KMS-11 (cell line): ENCODE results near the gene MARCHF10.

Experiments used
- H2AFZ ChIP-seq: fragments of 200-600 bp; sonication (generic); 2 replicates; pipeline ENCODE4 v1.6.1; 2016; ENCODE audit warnings: antibody characterized with exemption, mixed run types, low read depth
- H3K27ac ChIP-seq: fragments of 200-600 bp; sonication (generic); 2 replicates; pipeline ENCODE4 v1.6.1; 2016; ENCODE audit warnings: mild to moderate bottlenecking, mixed run types
- H3K27me3 ChIP-seq: fragments of 200-600 bp; sonication (generic); 2 replicates; pipeline ENCODE4 v1.6.1; 2017; ENCODE audit warnings: mild to moderate bottlenecking, low read depth, mixed run types, moderate library complexity; ENCODE audit not compliant: insufficient read depth
- H3K36me3 ChIP-seq: fragments of 200-600 bp; sonication (generic); 2 replicates; pipeline ENCODE4 v1.6.1; 2017; ENCODE audit warnings: mild to moderate bottlenecking, mixed run types; ENCODE audit not compliant: insufficient read depth
- H3K4me1 ChIP-seq: fragments of 200-600 bp; sonication (generic); 2 replicates; pipeline ENCODE4 v1.6.1; 2016; ENCODE audit warnings: mild to moderate bottlenecking, low read depth, mixed run types; ENCODE audit not compliant: poor library complexity, severe bottlenecking
- H3K4me2 ChIP-seq: fragments of 200-600 bp; sonication (generic); 2 replicates; pipeline ENCODE4 v1.7.0; 2016; ENCODE audit warnings: mild to moderate bottlenecking, mixed run types
- H3K4me3 ChIP-seq: fragments of 200-600 bp; sonication (generic); IDR thresholded peaks from 2 replicates; pipeline ENCODE4 v1.6.1; 2017; ENCODE audit warnings: low read depth, low read length, mixed read lengths; ENCODE audit not compliant: insufficient read depth
- H3K79me2 ChIP-seq: fragments of 200-600 bp; sonication (generic); 2 replicates; pipeline ENCODE4 v1.6.1; 2016; ENCODE audit warnings: low read depth, mixed run types; ENCODE audit not compliant: insufficient read depth
- H3K9ac ChIP-seq: fragments of 200-600 bp; sonication (generic); 2 replicates; pipeline ENCODE4 v1.6.1; 2016; ENCODE audit warnings: mild to moderate bottlenecking, mixed run types
- H4K20me1 ChIP-seq: fragments of 200-600 bp; sonication (generic); 2 replicates; pipeline ENCODE4 v1.6.1; 2016; ENCODE audit warnings: mild to moderate bottlenecking, mixed run types; ENCODE audit not compliant: insufficient read depth
- TF ChIP-seq, protein P1 (sequence below): fragments of 200-600 bp; sonication (generic); conservative IDR thresholded peaks from 2 replicates; pipeline ENCODE4 v1.6.1; 2017; ENCODE audit warnings: low read depth, mild to moderate bottlenecking, antibody characterized with exemption, low read length, moderate library complexity, mixed read lengths

Gene MARCHF10

GRCh38 chr17:62715882-62716390, 92.2 kb downstream of the MARCHF10 start:
- no peak overlapping the region for H2AFZ ChIP-seq
- H3K79me2 ChIP-seq, result no peaks in the 10 kb centered on the region
- no peak overlapping the region for H3K9ac ChIP-seq
- no peaks in the 10 kb centered on the region for H3K36me3 ChIP-seq
- no peaks in the 10 kb centered on the region for H4K20me1 ChIP-seq
- TF ChIP-seq, protein P1, sequence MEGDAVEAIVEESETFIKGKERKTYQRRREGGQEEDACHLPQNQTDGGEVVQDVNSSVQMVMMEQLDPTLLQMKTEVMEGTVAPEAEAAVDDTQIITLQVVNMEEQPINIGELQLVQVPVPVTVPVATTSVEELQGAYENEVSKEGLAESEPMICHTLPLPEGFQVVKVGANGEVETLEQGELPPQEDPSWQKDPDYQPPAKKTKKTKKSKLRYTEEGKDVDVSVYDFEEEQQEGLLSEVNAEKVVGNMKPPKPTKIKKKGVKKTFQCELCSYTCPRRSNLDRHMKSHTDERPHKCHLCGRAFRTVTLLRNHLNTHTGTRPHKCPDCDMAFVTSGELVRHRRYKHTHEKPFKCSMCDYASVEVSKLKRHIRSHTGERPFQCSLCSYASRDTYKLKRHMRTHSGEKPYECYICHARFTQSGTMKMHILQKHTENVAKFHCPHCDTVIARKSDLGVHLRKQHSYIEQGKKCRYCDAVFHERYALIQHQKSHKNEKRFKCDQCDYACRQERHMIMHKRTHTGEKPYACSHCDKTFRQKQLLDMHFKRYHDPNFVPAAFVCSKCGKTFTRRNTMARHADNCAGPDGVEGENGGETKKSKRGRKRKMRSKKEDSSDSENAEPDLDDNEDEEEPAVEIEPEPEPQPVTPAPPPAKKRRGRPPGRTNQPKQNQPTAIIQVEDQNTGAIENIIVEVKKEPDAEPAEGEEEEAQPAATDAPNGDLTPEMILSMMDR, result no peak
- no peak overlapping the region for H3K4me2 ChIP-seq
- no peak overlapping the region for H3K27ac ChIP-seq
- H3K27me3 ChIP-seq, result peaks cover 3% of the 10 kb centered on the region; the same call in 1 of the 2 replicates
- no peak overlapping the region for H3K4me3 ChIP-seq
- H3K4me1 ChIP-seq, result no peaks in the 10 kb centered on the region

GRCh38 chr17:62714016-62714777, 93.9 kb downstream of the MARCHF10 start:
- H4K20me1 ChIP-seq, result no peaks in the 10 kb centered on the region
- no peaks in the 10 kb centered on the region for H3K79me2 ChIP-seq
- no peak overlapping the region for H3K27ac ChIP-seq
- TF ChIP-seq, protein P1, result no peak
- H2AFZ ChIP-seq, result no peak overlapping the region
- H3K36me3 ChIP-seq, result no peaks in the 10 kb centered on the region
- no peak overlapping the region for H3K4me3 ChIP-seq
- no peak overlapping the region for H3K4me2 ChIP-seq
- no peak overlapping the region for H3K9ac ChIP-seq
- H3K27me3 ChIP-seq, result peaks cover 3% of the 10 kb centered on the region; the same call in 1 of the 2 replicates
- H3K4me1 ChIP-seq, result no peaks in the 10 kb centered on the region

- H2AFZ ChIP-seq, result no peak overlapping the region
- H3K27me3 ChIP-seq, result no peaks in the 10 kb centered on the region; the same call in 1 of the 2 replicates
Observed at GRCh38 chr17:62713086-62713881, 94.8 kb downstream of the MARCHF10 start.

GRCh38 chr17:62712171-62712581, 95.9 kb downstream of the MARCHF10 start:
- TF ChIP-seq, protein P1, result no peak
- H2AFZ ChIP-seq, result no peak overlapping the region
- H3K4me2 ChIP-seq, result no peak overlapping the region
- H3K27ac ChIP-seq, result no peak overlapping the region
- no peak overlapping the region for H3K9ac ChIP-seq
- no peak overlapping the region for H3K4me3 ChIP-seq
- H3K27me3 ChIP-seq, result no peaks in the 10 kb centered on the region; the same call in 1 of the 2 replicates
- H4K20me1 ChIP-seq, result no peaks in the 10 kb centered on the region
- no peaks in the 10 kb centered on the region for H3K4me1 ChIP-seq
- no peaks in the 10 kb centered on the region for H3K36me3 ChIP-seq
- no peaks in the 10 kb centered on the region for H3K79me2 ChIP-seq

More at GRCh38 chr17:62713086-62713881, 94.8 kb downstream of the MARCHF10 start:
- Histone ChIP-seq H3K4me2 (no peak overlapping the region), H4K20me1 (no peaks in the 10 kb centered on the region), H3K4me1 (no peaks in the 10 kb centered on the region), H3K79me2 (no peaks in the 10 kb centered on the region), H3K9ac (no peak overlapping the region), H3K36me3 (no peaks in the 10 kb centered on the region), H3K27ac (no peak overlapping the region), H3K4me3 (no peak overlapping the region)
- TF ChIP-seq, protein P1, result no peak
